Activated CD8-positive, alpha-beta T cell treated with anti-CD3 and anti-CD28 coated beads for 36 hours (primary cell): ENCODE data around the gene TBC1D3B. TPM values are rescaled to one million over a fixed set of nuclear protein-coding genes. Genes with fewer than 3 reads are reported as not detected.
"Not testable (repeated sequence)": the region's sequence is repeated elsewhere in the genome, so short reads cannot be mapped to it uniquely, and the experiment has no call there.

Experiments
- ATAC-seq: fragments of 200-7000 bp; cut with Tn5 transposase; one replicate; pipeline ENCODE4 v1.10.0; 2021; ENCODE audit warnings: mild to moderate bottlenecking, moderate library complexity
- CTCF ChIA-PET: fragments of 350-600 bp; sonication (Branson Sonifier 250); formaldehyde crosslinking; loops from one replicate; lab custom pipeline; 2021; ENCODE audit warnings: antibody characterized with exemption; lab: Charles Lee
- POLR2A ChIA-PET: fragments of 350-600 bp; sonication (Branson Sonifier 250); formaldehyde crosslinking; loops from one replicate; lab custom pipeline; 2021; ENCODE audit warnings: antibody characterized with exemption; lab: Charles Lee
- DNase-seq: peaks from one replicate; pipeline ENCODE4 v3.0.0-alpha.2; 2020
- H3K27ac Mint-ChIP-seq: one replicate; pipeline ENCODE4 v1.8.0; 2021; ENCODE audit warnings: mild to moderate bottlenecking, mixed read lengths
- H3K27me3 Mint-ChIP-seq: one replicate; pipeline ENCODE4 v1.8.0; 2021; ENCODE audit warnings: mixed read lengths
- H3K36me3 Mint-ChIP-seq: one replicate; pipeline ENCODE4 v1.8.0; 2021; ENCODE audit warnings: low read depth, mixed read lengths
- H3K4me1 Mint-ChIP-seq: one replicate; pipeline ENCODE4 v1.8.0; 2021; ENCODE audit warnings: low read depth, mixed read lengths
- H3K4me3 Mint-ChIP-seq: one replicate; pipeline ENCODE4 v1.8.0; 2021; ENCODE audit warnings: mild to moderate bottlenecking, moderate library complexity, mixed read lengths
- H3K9me3 Mint-ChIP-seq: one replicate; pipeline ENCODE4 v1.8.0; 2021; ENCODE audit warnings: mixed read lengths
- intact Hi-C: fragments of 100-400 bp; cut with micrococcal nuclease; formaldehyde crosslinking; loops from one replicate; pipeline ENCODE4 v1.10.0; 2022
- total RNA-seq, 2 experiments: library from RNA; stranded (reverse); gene quantifications; one replicate each; pipeline ENCODE4 v1.2.3, GENCODE V29; 2021
- TF ChIP-seq, protein P1 (sequence below): fragments of 200-600 bp; IDR thresholded peaks from one replicate; pipeline ENCODE4 v1.8.0; 2022; ENCODE audit warnings: antibody characterized with exemption, mild to moderate bottlenecking

TBC1D3B gene
- 1 to 10 TPM; 6.6 to 9.0 TPM for total RNA-seq

DNA sequence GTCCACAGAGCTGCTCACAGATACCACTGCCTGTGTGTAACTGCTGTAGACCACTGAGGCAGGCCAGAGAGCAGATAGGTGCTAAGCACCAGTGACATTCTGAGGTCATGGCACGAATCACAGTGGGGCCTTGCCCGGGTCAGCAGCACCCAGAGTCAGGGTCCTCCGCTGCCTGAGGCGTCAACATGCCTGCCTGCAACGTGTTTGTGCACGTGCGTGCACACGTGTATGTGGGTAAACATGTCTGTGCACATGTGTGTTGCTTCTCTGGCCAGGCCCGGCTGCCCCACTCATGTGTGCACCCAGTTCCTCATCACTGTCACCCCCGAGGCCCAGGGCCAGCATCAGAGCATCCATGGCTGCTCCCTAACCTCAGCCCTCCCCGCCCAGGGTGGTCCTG, at the start of gene TBC1D3B:
Gene TBC1D3B, minus strand, starts transcription at position 101 of the 400 bp plus-strand sequence. CDS start 1,586 bp downstream, outside the sequence.
- intact Hi-C loops, H3K4me1 Mint-ChIP-seq, H3K9me3 Mint-ChIP-seq, H3K4me3 Mint-ChIP-seq, CTCF ChIA-PET, DNase-seq, H3K27ac Mint-ChIP-seq, POLR2A ChIA-PET, ATAC-seq, H3K36me3 Mint-ChIP-seq, H3K27me3 Mint-ChIP-seq: not testable (repeated sequence)

GRCh38 chr17:36222967-36223366, 46.5 kb upstream of the TBC1D3B start:
- H3K4me1 Mint-ChIP-seq, H3K27me3 Mint-ChIP-seq, CTCF ChIA-PET, POLR2A ChIA-PET, intact Hi-C loops, H3K4me3 Mint-ChIP-seq, H3K9me3 Mint-ChIP-seq, H3K27ac Mint-ChIP-seq, DNase-seq, H3K36me3 Mint-ChIP-seq, ATAC-seq: not testable (repeated sequence)

GRCh38 chr17:36221581-36222100, 45.2 kb upstream of the TBC1D3B start:
- H3K4me3 Mint-ChIP-seq, POLR2A ChIA-PET, CTCF ChIA-PET, H3K36me3 Mint-ChIP-seq, intact Hi-C loops, ATAC-seq, H3K4me1 Mint-ChIP-seq, DNase-seq, H3K27ac Mint-ChIP-seq, H3K27me3 Mint-ChIP-seq: not testable (repeated sequence)
- peaks cover 11% of the 10 kb centered on the region for H3K9me3 Mint-ChIP-seq

DNA sequence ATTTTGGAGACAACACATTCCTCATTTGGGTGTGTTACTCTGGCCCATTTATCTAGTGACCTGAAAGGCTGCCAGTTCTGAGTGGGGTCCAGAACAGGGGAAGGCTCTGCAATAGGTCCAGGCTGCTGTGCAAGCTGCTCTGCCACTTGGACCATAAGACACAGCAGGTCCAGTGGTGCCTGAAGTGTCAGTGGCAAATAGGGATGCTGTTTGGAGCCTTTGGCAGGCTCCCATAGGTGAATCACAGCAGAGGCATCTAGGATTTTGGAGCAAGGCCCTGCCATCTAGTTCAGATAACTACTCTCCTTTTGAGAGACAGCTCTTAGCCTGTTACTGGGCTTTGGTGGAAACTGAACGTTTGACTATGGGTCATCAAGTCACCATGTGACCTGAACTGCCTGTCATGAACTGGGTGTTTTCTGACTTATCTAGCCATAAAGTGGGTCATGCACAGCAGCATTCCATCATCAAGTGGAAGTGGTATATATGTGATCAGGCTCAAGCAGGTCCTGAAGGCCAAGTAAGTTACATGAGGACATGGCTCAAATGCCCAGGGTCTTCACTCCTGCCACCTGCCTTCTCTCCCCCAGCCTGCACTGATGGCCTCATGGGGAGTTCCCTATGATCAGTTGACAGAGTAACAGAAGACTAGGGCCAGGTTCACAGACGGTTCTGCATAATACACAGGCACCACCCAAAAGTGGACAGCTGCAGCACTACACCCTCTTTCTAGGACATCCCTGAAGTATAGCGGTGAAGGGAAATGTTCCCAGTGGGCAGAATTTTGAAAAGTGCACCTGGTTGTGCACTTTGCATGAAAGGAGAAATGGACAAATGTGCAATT, 44.5 kb upstream of the TBC1D3B start:
- H3K4me3 Mint-ChIP-seq, H3K27me3 Mint-ChIP-seq, POLR2A ChIA-PET, H3K36me3 Mint-ChIP-seq, DNase-seq, CTCF ChIA-PET, H3K4me1 Mint-ChIP-seq, intact Hi-C loops, ATAC-seq, H3K27ac Mint-ChIP-seq: not testable (repeated sequence)
- peaks cover 11% of the 10 kb centered on the region for H3K9me3 Mint-ChIP-seq

DNA sequence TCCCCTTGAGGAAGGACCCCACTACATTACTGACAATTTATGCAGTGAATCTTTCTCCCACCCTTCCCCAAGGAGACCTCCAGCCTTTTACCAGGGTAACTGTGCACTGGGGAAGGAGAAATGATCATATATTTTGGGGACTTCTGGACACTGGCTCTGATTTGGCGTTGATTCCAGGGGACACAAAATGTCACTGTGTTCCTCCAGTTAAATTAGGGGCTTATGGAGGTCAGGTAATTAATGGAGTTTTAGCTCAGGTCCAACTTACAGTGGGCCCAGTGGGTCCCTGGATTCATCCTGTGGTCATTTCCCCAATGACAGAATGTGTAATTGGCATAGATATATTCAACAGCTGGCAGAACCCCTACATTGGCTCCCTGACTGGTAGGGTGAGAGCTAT, 43.1 kb upstream of the TBC1D3B start:
- H3K36me3 Mint-ChIP-seq, POLR2A ChIA-PET, H3K4me3 Mint-ChIP-seq, intact Hi-C loops, H3K27me3 Mint-ChIP-seq, DNase-seq, ATAC-seq, H3K4me1 Mint-ChIP-seq, H3K27ac Mint-ChIP-seq: not testable (repeated sequence)
- H3K9me3 Mint-ChIP-seq: peaks cover 11% of the 10 kb centered on the region
- CTCF ChIA-PET: interaction anchor here (1.5 kb wide), 1 partner anchor 250 kb away, joined by 4 read pairs; no protein-coding TSS in a partner anchor

- CTCF ChIA-PET, H3K36me3 Mint-ChIP-seq, H3K27ac Mint-ChIP-seq, POLR2A ChIA-PET, ATAC-seq, H3K27me3 Mint-ChIP-seq, DNase-seq, H3K4me3 Mint-ChIP-seq, intact Hi-C loops: not testable (repeated sequence)
- H3K9me3 Mint-ChIP-seq: peaks cover 11% of the 10 kb centered on the region
- peaks cover 11% of the 10 kb centered on the region for H3K4me1 Mint-ChIP-seq
These were observed 39.2 kb upstream of the TBC1D3B start for GRCh38 chr17:36215406-36216308.

DNA sequence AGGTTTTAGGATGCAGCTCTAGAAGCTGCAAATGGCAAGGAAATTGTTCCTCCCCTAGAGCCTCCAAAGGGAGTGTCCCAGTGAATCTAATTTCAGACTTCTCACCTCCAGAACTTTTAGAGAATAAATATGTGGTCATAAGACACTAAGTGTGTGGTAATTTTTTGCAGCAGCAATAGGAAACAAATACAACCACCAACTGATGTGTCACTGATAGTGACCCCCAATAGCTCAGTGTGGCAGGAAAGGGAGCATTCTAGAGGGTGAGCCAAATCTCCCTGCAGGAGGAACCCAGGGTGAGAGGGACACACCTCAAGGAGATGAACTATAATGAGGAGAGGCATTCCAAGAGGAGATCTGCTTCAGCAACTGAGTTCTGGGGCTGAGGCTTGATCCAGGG, 38.5 kb upstream of the TBC1D3B start:
- H3K9me3 Mint-ChIP-seq: peaks cover 11% of the 10 kb centered on the region
- peaks cover 10% of the 10 kb centered on the region for H3K27me3 Mint-ChIP-seq
- no peaks in the 10 kb centered on the region for H3K36me3 Mint-ChIP-seq
- ATAC-seq (no peak), DNase-seq (no peak)
- ChIA-PET CTCF (no interaction called here), POLR2A (no interaction called here)
- TF ChIP-seq, protein P1, sequence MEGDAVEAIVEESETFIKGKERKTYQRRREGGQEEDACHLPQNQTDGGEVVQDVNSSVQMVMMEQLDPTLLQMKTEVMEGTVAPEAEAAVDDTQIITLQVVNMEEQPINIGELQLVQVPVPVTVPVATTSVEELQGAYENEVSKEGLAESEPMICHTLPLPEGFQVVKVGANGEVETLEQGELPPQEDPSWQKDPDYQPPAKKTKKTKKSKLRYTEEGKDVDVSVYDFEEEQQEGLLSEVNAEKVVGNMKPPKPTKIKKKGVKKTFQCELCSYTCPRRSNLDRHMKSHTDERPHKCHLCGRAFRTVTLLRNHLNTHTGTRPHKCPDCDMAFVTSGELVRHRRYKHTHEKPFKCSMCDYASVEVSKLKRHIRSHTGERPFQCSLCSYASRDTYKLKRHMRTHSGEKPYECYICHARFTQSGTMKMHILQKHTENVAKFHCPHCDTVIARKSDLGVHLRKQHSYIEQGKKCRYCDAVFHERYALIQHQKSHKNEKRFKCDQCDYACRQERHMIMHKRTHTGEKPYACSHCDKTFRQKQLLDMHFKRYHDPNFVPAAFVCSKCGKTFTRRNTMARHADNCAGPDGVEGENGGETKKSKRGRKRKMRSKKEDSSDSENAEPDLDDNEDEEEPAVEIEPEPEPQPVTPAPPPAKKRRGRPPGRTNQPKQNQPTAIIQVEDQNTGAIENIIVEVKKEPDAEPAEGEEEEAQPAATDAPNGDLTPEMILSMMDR: no peak
- intact Hi-C loops: no loop called here
- peaks cover 14% of the 10 kb centered on the region for H3K4me1 Mint-ChIP-seq
- H3K27ac Mint-ChIP-seq: no peak overlapping the region
- H3K4me3 Mint-ChIP-seq: no peak overlapping the region
